Glutamatergic neuron (in vitro differentiated cells): ENCODE measurements around the gene NTPCR. TPM values are rescaled to one million over a fixed set of nuclear protein-coding genes. Genes with fewer than 3 reads are reported as not detected.
"Not testable (repeated sequence)": the region's sequence is repeated elsewhere in the genome, so short reads cannot be mapped to it uniquely, and the experiment has no call there.

Experiments used
- DNase-seq: peaks from one replicate; pipeline ENCODE4 v3.0.0; 2022
- H3K27ac Mint-ChIP-seq: one replicate; pipeline ENCODE4 v1.8.0; 2020; ENCODE audit warnings: mild to moderate bottlenecking, mixed read lengths, inconsistent platforms; ENCODE audit not compliant: unreplicated experiment
- H3K27me3 Mint-ChIP-seq: one replicate; pipeline ENCODE4 v1.8.0; 2020; ENCODE audit warnings: mild to moderate bottlenecking, moderate library complexity, mixed read lengths, inconsistent platforms; ENCODE audit not compliant: unreplicated experiment
- H3K36me3 Mint-ChIP-seq: one replicate; pipeline ENCODE4 v1.8.0; 2020; ENCODE audit warnings: mild to moderate bottlenecking, mixed read lengths, inconsistent platforms; ENCODE audit not compliant: unreplicated experiment
- H3K4me1 Mint-ChIP-seq: one replicate; pipeline ENCODE4 v1.8.0; 2020; ENCODE audit warnings: mild to moderate bottlenecking, low read depth, mixed read lengths, inconsistent platforms; ENCODE audit not compliant: unreplicated experiment
- H3K4me3 Mint-ChIP-seq: one replicate; pipeline ENCODE4 v1.8.0; 2020; ENCODE audit warnings: mild to moderate bottlenecking, mixed read lengths, inconsistent platforms; ENCODE audit not compliant: unreplicated experiment
- H3K9me3 Mint-ChIP-seq: one replicate; pipeline ENCODE4 v1.8.0; 2020; ENCODE audit warnings: mild to moderate bottlenecking, moderate library complexity, mixed read lengths, inconsistent platforms; ENCODE audit not compliant: unreplicated experiment
- CTCF ChIP-seq: fragments of 200-600 bp; sonication (generic); IDR thresholded peaks from one replicate; pipeline ENCODE4 v1.5.0; 2021; ENCODE audit not compliant: partially characterized antibody, unreplicated experiment
- total RNA-seq: library from RNA; stranded (reverse); fragmentation: NEBNext Ultra II Directional; extraction: Animal tissue kit (Norgen Biotek cat#: 25700); gene quantifications from one replicate; pipeline ENCODE4 v1.2.1, GENCODE V29; 2021; ENCODE audit not compliant: unreplicated experiment

The NTPCR gene
- total RNA-seq, 1 donor from 2014 or later: 40.7 TPM

- H3K36me3 Mint-ChIP-seq: peaks cover 6% of the 10 kb centered on the region
- H3K9me3 Mint-ChIP-seq: peaks cover 4% of the 10 kb centered on the region
- no peak for DNase-seq
- TF ChIP-seq CTCF: no peak
- no peak overlapping the region for H3K4me3 Mint-ChIP-seq
- H3K4me1 Mint-ChIP-seq: peaks cover 10% of the 10 kb centered on the region
- H3K27ac Mint-ChIP-seq: no peak overlapping the region
- no peaks in the 10 kb centered on the region for H3K27me3 Mint-ChIP-seq
Observed at GRCh38 chr1:232925421-232926220, 24.8 kb upstream of the NTPCR start.

GRCh38 chr1:232927166-232927565, 23.2 kb upstream of the NTPCR start:
- peaks cover 10% of the 10 kb centered on the region for H3K4me1 Mint-ChIP-seq
- not testable (repeated sequence) for H3K36me3 Mint-ChIP-seq, H3K4me3 Mint-ChIP-seq, H3K9me3 Mint-ChIP-seq, DNase-seq, H3K27ac Mint-ChIP-seq, H3K27me3 Mint-ChIP-seq

GRCh38 chr1:232927830-232928505, 22.4 kb upstream of the NTPCR start:
- peaks cover 10% of the 10 kb centered on the region for H3K4me1 Mint-ChIP-seq
- no peak overlapping the region for H3K4me3 Mint-ChIP-seq
- no peaks in the 10 kb centered on the region for H3K27me3 Mint-ChIP-seq
- peaks cover 6% of the 10 kb centered on the region for H3K36me3 Mint-ChIP-seq
- peaks cover 4% of the 10 kb centered on the region for H3K9me3 Mint-ChIP-seq
- no peak for DNase-seq
- H3K27ac Mint-ChIP-seq: no peak overlapping the region
- no peak for TF ChIP-seq CTCF

GRCh38 chr1:232932486-232933425, 17.7 kb upstream of the NTPCR start:
- no peaks in the 10 kb centered on the region for H3K4me1 Mint-ChIP-seq
- no peak for TF ChIP-seq CTCF
- no peak overlapping the region for H3K27ac Mint-ChIP-seq
- no peak for DNase-seq
- H3K36me3 Mint-ChIP-seq: no peaks in the 10 kb centered on the region
- no peaks in the 10 kb centered on the region for H3K27me3 Mint-ChIP-seq
- no peak overlapping the region for H3K4me3 Mint-ChIP-seq
- H3K9me3 Mint-ChIP-seq: no peaks in the 10 kb centered on the region

- Mint-ChIP-seq H3K36me3 (no peaks in the 10 kb centered on the region), H3K9me3 (no peaks in the 10 kb centered on the region), H3K4me1 (no peaks in the 10 kb centered on the region), H3K27ac (no peak overlapping the region), H3K4me3 (no peak overlapping the region), H3K27me3 (no peaks in the 10 kb centered on the region)
- no peak for TF ChIP-seq CTCF
- DNase-seq: no peak
Observed at GRCh38 chr1:232936941-232937340, 13.5 kb upstream of the NTPCR start.
